Panc1 (cell line): Measurements from ENCODE around the gene TMEM87B. TPM values are rescaled to one million over a fixed set of nuclear protein-coding genes. Genes with fewer than 3 reads are reported as not detected.

Experiments used
- ATAC-seq: fragments of 200-7000 bp; cut with Tn5 transposase; 2 replicates; pipeline ENCODE4 v1.9.1; 2020; ENCODE audit warnings: mild to moderate bottlenecking, moderate library complexity
- BruUV-seq: library from RNA; stranded (reverse); fragments of 400-500 nt; replicated peaks from 2 replicates; lab custom pipeline; 2021; lab: Mats Ljungman, UMichigan
- CTCF ChIA-PET: fragments of 300-600 bp; sonication (Branson Sonifier 250); formaldehyde crosslinking; loops from one replicate; lab custom pipeline; 2022; ENCODE audit warnings: antibody characterized with exemption; lab: Charles Lee
- POLR2A ChIA-PET: fragments of 300-600 bp; sonication (Branson Sonifier 250); formaldehyde crosslinking; loops from one replicate; lab custom pipeline; 2022; ENCODE audit warnings: antibody characterized with exemption; lab: Charles Lee
- DNase-seq: peaks from one replicate; pipeline ENCODE4 v3.0.0-alpha.2; 2010; ENCODE audit warnings: low read depth, low spot score
- H3K27ac ChIP-seq: 2 replicates; pipeline ENCODE4 v1.5.1; 2011; ENCODE audit warnings: mild to moderate bottlenecking, low read length, inconsistent platforms
- H3K27me3 ChIP-seq: fragments of 200-500 bp; sonication (Bioruptor generic); 2 replicates; pipeline ENCODE4 v1.6.0; 2014; ENCODE audit warnings: low read length, inconsistent platforms; ENCODE audit not compliant: control insufficient read depth, insufficient read depth
- H3K36me3 ChIP-seq: fragments of 200-500 bp; sonication (Bioruptor generic); 2 replicates; pipeline ENCODE4 v1.5.1; 2014; ENCODE audit warnings: inconsistent platforms, mild to moderate bottlenecking, low read length, moderate library complexity; ENCODE audit not compliant: control insufficient read depth, insufficient read depth
- H3K4me1 ChIP-seq: 2 replicates; pipeline ENCODE4 v1.5.1; 2011; ENCODE audit warnings: inconsistent platforms, mild to moderate bottlenecking, low read length, moderate library complexity; ENCODE audit not compliant: control insufficient read depth, insufficient read depth
- H3K4me3 ChIP-seq, 2 experiments: 2 replicates each; pipeline ENCODE4 v1.5.1; 2011 to 2012; ENCODE audit warnings: low read depth in 2 of 2, low read length in 2 of 2, mild to moderate bottlenecking in 2 of 2, inconsistent platforms in 1 of 2, moderate library complexity in 1 of 2
- H3K9me3 ChIP-seq: fragments of 200-500 bp; sonication (Bioruptor generic); 2 replicates; pipeline ENCODE4 v1.5.1; 2014; ENCODE audit warnings: low read depth, mild to moderate bottlenecking, inconsistent platforms, low read length, moderate library complexity; ENCODE audit not compliant: control insufficient read depth, insufficient read depth
- POLR2AphosphoS5 ChIP-seq: IDR thresholded peaks from 2 replicates; pipeline ENCODE4 v1.6.1; 2012; ENCODE audit warnings: mild to moderate bottlenecking, low read depth, low read length, moderate library complexity
- SIN3A ChIP-seq: IDR thresholded peaks from 2 replicates; pipeline ENCODE4 v1.6.1; 2012; ENCODE audit warnings: low read depth, mild to moderate bottlenecking, low read length, moderate library complexity, borderline replicate concordance; ENCODE audit not compliant: insufficient read depth
- TCF7L2 ChIP-seq: IDR thresholded peaks from 2 replicates; pipeline ENCODE4 v1.6.1; 2011; ENCODE audit warnings: mild to moderate bottlenecking, low read depth, low read length, inconsistent platforms
- in situ Hi-C: cut with HindIII; loops from 2 replicates; pipeline ENCODE4 v1.10.0; 2016; ENCODE audit warnings: low sequenced_read_pairs, low pct_unique_long_range_greater_than_20kb
- intact Hi-C: fragments of 100-400 bp; cut with micrococcal nuclease; formaldehyde crosslinking; loops from one replicate; pipeline ENCODE4 v1.10.0; 2022; ENCODE audit not compliant: unreplicated experiment
- total RNA-seq: library from RNA; stranded (reverse); gene quantifications from one replicate; pipeline ENCODE4 v1.2.1, GENCODE V29; 2021; ENCODE audit not compliant: unreplicated experiment
- TF ChIP-seq, protein P1 (sequence below), 2 experiments: IDR thresholded peaks; 2 replicates each; pipeline ENCODE4 v1.6.1; 2011 to 2012; ENCODE audit warnings: low read depth in 2 of 2, control low read depth in 1 of 2, low read length in 1 of 2, mild to moderate bottlenecking in 1 of 2, moderate library complexity in 1 of 2; ENCODE audit not compliant: insufficient read depth in 1 of 2
- TF ChIP-seq, protein P2 (sequence below): fragments of 450-650 bp; IDR thresholded peaks from 2 replicates; pipeline ENCODE4 v1.5.1; 2017; ENCODE audit warnings: mild to moderate bottlenecking

Gene TMEM87B
- total RNA-seq, 1 experiment from 2014 or later = 22.8 TPM

DNA sequence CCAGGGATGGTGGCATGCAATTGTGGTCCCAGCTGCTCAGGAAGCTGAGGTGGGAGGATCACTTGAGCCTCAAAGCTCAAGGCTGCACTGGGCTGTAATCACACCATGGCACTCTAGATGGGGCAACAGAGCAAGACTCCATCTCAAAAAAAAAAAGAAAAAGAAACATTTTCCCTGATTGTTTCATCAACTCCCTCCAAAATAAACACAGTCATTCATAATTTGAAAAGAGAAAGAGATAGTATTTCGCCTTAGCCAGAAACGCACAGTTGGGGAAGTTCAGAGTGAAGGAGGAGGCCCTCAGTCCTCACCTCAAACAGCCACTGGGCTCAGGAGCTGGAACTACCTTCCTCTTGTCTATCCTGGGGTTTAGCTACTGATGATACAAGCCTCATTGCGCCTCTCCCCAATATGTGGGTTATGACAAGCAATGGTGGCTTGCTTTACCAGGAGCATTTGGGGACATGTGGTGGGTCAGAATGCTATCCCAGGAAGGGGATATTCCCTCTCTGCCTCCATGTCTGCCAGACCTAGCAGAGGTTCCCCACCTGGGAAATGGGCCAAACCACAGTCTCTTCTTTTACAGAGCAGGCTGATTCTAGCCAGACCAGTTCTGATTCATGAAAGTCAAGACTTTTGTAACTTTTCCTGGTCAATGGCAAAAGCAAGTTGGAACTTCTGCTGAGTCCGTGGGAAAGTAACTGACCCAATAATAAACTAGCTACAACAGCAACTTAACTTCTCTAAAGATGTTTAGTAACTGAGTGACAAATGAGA lies 22.2 kb upstream of the TMEM87B start:
- Histone ChIP-seq H3K4me1 (peaks cover 7% of the 10 kb centered on the region; the same call in 1 of the 2 replicates), H3K36me3 (no peaks in the 10 kb centered on the region), H3K9me3 (no peaks in the 10 kb centered on the region), H3K4me3 (no peak overlapping the region), H3K27me3 (no peaks in the 10 kb centered on the region), H3K27ac (no peak overlapping the region)
- ChIA-PET POLR2A (no interaction called here), CTCF (interaction anchor here (1.0 kb wide), 1 partner anchor 16 kb away, joined by 3 read pairs; no protein-coding TSS in a partner anchor)
- BruUV-seq = no TSS peak
- TF ChIP-seq, protein P1, sequence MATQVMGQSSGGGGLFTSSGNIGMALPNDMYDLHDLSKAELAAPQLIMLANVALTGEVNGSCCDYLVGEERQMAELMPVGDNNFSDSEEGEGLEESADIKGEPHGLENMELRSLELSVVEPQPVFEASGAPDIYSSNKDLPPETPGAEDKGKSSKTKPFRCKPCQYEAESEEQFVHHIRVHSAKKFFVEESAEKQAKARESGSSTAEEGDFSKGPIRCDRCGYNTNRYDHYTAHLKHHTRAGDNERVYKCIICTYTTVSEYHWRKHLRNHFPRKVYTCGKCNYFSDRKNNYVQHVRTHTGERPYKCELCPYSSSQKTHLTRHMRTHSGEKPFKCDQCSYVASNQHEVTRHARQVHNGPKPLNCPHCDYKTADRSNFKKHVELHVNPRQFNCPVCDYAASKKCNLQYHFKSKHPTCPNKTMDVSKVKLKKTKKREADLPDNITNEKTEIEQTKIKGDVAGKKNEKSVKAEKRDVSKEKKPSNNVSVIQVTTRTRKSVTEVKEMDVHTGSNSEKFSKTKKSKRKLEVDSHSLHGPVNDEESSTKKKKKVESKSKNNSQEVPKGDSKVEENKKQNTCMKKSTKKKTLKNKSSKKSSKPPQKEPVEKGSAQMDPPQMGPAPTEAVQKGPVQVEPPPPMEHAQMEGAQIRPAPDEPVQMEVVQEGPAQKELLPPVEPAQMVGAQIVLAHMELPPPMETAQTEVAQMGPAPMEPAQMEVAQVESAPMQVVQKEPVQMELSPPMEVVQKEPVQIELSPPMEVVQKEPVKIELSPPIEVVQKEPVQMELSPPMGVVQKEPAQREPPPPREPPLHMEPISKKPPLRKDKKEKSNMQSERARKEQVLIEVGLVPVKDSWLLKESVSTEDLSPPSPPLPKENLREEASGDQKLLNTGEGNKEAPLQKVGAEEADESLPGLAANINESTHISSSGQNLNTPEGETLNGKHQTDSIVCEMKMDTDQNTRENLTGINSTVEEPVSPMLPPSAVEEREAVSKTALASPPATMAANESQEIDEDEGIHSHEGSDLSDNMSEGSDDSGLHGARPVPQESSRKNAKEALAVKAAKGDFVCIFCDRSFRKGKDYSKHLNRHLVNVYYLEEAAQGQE (IDR thresholded peaks at IDR 0.05; ENCODE audit: insufficient read depth in 1 of 2, low read depth in 2 of 2, low read length in 1 of 2) = no peak
- TF ChIP-seq, protein P2, sequence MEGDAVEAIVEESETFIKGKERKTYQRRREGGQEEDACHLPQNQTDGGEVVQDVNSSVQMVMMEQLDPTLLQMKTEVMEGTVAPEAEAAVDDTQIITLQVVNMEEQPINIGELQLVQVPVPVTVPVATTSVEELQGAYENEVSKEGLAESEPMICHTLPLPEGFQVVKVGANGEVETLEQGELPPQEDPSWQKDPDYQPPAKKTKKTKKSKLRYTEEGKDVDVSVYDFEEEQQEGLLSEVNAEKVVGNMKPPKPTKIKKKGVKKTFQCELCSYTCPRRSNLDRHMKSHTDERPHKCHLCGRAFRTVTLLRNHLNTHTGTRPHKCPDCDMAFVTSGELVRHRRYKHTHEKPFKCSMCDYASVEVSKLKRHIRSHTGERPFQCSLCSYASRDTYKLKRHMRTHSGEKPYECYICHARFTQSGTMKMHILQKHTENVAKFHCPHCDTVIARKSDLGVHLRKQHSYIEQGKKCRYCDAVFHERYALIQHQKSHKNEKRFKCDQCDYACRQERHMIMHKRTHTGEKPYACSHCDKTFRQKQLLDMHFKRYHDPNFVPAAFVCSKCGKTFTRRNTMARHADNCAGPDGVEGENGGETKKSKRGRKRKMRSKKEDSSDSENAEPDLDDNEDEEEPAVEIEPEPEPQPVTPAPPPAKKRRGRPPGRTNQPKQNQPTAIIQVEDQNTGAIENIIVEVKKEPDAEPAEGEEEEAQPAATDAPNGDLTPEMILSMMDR = 0 out of 2 replicates have a peak, but pooled peaks have one; percentile 8
- DNase-seq (no peak), ATAC-seq (peak; percentile 58; the same call in 1 of the 2 replicates)
- intact Hi-C loops = no loop called here
- in situ Hi-C loops = no loop called here

DNA sequence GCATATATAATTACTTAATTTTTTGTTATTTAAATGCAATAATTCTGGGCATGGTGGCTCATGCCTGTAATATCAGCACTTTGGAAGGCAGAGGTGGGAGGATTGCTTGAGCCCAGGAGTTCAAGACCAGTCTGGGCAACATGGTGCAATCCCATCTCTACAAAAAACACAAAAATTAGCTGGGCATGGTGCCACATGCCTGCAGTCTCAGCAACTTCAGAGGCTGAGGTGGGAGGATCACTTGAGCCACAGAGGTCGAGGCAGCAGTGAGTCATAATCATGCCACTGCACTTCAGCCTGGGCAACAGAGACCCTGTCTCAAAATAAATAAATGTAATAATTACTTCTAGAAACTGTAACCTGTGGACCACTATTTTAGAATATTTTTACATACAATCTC lies 21.5 kb upstream of the TMEM87B start:
- TF ChIP-seq, protein P2 = no peak
- TF ChIP-seq, protein P1 (IDR thresholded peaks at IDR 0.05; ENCODE audit: insufficient read depth in 1 of 2, low read depth in 2 of 2, low read length in 1 of 2) = no peak
- TF ChIP-seq TCF7L2 (no peak), SIN3A (no peak), POLR2AphosphoS5 (no peak)
- H3K27ac ChIP-seq = no peak overlapping the region
- in situ Hi-C loops = no loop called here

More for the DNA sequence above, 21.5 kb upstream of the TMEM87B start:
- no peaks in the 10 kb centered on the region for H3K9me3 ChIP-seq
- H3K27me3 ChIP-seq = no peaks in the 10 kb centered on the region
- CTCF ChIA-PET = no interaction called here
- H3K4me3 ChIP-seq = no peak overlapping the region
- intact Hi-C loops = no loop called here
- H3K36me3 ChIP-seq = no peaks in the 10 kb centered on the region
- H3K4me1 ChIP-seq = peaks cover 7% of the 10 kb centered on the region; the same call in 1 of the 2 replicates
- DNase-seq (no peak), ATAC-seq (no peak)
- POLR2A ChIA-PET = no interaction called here
- no TSS peak for BruUV-seq
